H1 (cell line): ENCODE data around the gene DSE. TPM values are rescaled to one million over a fixed set of nuclear protein-coding genes. Genes with fewer than 3 reads are reported as not detected.

Experiments
- CTCF ChIA-PET: fragments of 300-600 bp; sonication (Branson Sonifier 250); formaldehyde crosslinking; loops from one replicate; lab custom pipeline; 2021; ENCODE audit not compliant: partially characterized antibody; lab: Charles Lee
- POLR2A ChIA-PET: fragments of 300-600 bp; sonication (Branson Sonifier 250); formaldehyde crosslinking; loops from one replicate; lab custom pipeline; 2021; ENCODE audit warnings: inconsistent platforms; ENCODE audit not compliant: partially characterized antibody; lab: Charles Lee
- DNase-seq, 2 experiments: peaks; one replicate each; pipeline versions ENCODE4 v3.0.0 to v3.0.0-alpha.2; 2010 to 2022; ENCODE audit warnings: low spot score in 2 of 2, low read depth in 1 of 2, mixed read lengths in 1 of 2
- FAIRE-seq: peaks from 2 replicates; lab custom pipeline; 2011; peaks lifted over from hg19 to GRCh38; lab: Jason Lieb, UNC
- H2AFZ ChIP-seq: 2 replicates; pipeline ENCODE4 v1.8.1; 2012; ENCODE audit warnings: low read length, inconsistent platforms
- H2AK5ac ChIP-seq: 2 replicates; pipeline ENCODE4 v1.6.1; 2013; ENCODE audit warnings: low read depth, low read length
- H2BK120ac ChIP-seq: replicated peaks from 2 replicates; pipeline ENCODE3; 2013; ENCODE audit warnings: low read depth, low read length, inconsistent platforms
- H2BK12ac ChIP-seq: 2 replicates; pipeline ENCODE4 v1.6.1; 2013; ENCODE audit warnings: low read depth, low read length
- H2BK15ac ChIP-seq: 2 replicates; pipeline ENCODE4 v1.6.1; 2013; ENCODE audit warnings: low read length
- H2BK20ac ChIP-seq: 2 replicates; pipeline ENCODE4 v1.6.1; 2013; ENCODE audit warnings: low read length
- H2BK5ac ChIP-seq: 2 replicates; pipeline ENCODE4 v1.6.1; 2013; ENCODE audit warnings: low read depth, low read length
- H3K14ac ChIP-seq: 2 replicates; pipeline ENCODE4 v1.6.1; 2013; ENCODE audit warnings: inconsistent platforms; ENCODE audit not compliant: insufficient read length
- H3K18ac ChIP-seq: 2 replicates; pipeline ENCODE4 v1.6.1; 2013; ENCODE audit warnings: low read length; ENCODE audit errors: extremely low read depth
- H3K23ac ChIP-seq: 2 replicates; pipeline ENCODE4 v1.6.1; 2013; ENCODE audit warnings: inconsistent platforms; ENCODE audit not compliant: insufficient read length
- H3K23me2 ChIP-seq: 2 replicates; pipeline ENCODE4 v1.6.1; 2013; ENCODE audit warnings: low read depth, low read length
- H3K27ac ChIP-seq: 2 replicates; pipeline ENCODE4 v1.6.1; 2011; ENCODE audit warnings: low read depth, low read length, inconsistent platforms
- H3K27me3 ChIP-seq, 4 experiments: replicated peaks in 1 of 4; 1 replicate in 1 of 4; 2 replicates in 3 of 4; pipeline versions ENCODE4 v1.6.1 to v1.8.1; 2011 to 2013; ENCODE audit warnings: low read length in 3 of 4, mild to moderate bottlenecking in 3 of 4, inconsistent platforms in 2 of 4, mixed read lengths in 2 of 4, moderate library complexity in 1 of 4; ENCODE audit not compliant: control insufficient read depth in 3 of 4, insufficient read depth in 3 of 4; ENCODE audit errors: extremely low read depth in 1 of 4
- H3K36me3 ChIP-seq, 4 experiments: 2 replicates each; pipeline versions ENCODE4 v1.6.1 to v1.8.1; 2011 to 2013; ENCODE audit warnings: mild to moderate bottlenecking in 4 of 4, low read length in 3 of 4, moderate library complexity in 2 of 4, control low read depth in 1 of 4, inconsistent platforms in 1 of 4; ENCODE audit not compliant: insufficient read depth in 4 of 4, control insufficient read depth in 2 of 4
- H3K4ac ChIP-seq: replicated peaks from 2 replicates; pipeline ENCODE3; 2013; ENCODE audit warnings: low read length, low read depth, mixed read lengths, inconsistent platforms; ENCODE audit not compliant: insufficient read length
- H3K4me1 ChIP-seq, 4 experiments: replicated peaks in 1 of 4; 1 replicate in 1 of 4; 2 replicates in 3 of 4; pipeline versions ENCODE4 v1.6.1 to v1.8.1; 2011 to 2013; ENCODE audit warnings: low read length in 3 of 4, inconsistent platforms in 2 of 4, mixed read lengths in 1 of 4; ENCODE audit not compliant: insufficient read depth in 4 of 4, control insufficient read depth in 3 of 4
- H3K4me2 ChIP-seq, 2 experiments: 2 replicates each; pipeline versions ENCODE4 v1.6.1 to v1.8.1; 2011 to 2013; ENCODE audit warnings: low read depth in 2 of 2, low read length in 2 of 2, control low read depth in 1 of 2, inconsistent platforms in 1 of 2, mild to moderate bottlenecking in 1 of 2; ENCODE audit not compliant: insufficient read depth in 1 of 2
- H3K4me3 ChIP-seq, 4 experiments: fragments of 200-600, 300-600 bp in 1 of 4; sonication (generic), shearing (Covaris generic), sonication (Bioruptor Twin) in 1 of 4; 2 replicates each; pipeline versions ENCODE4 v1.5.1 to v1.8.1; 2011 to 2016; ENCODE audit warnings: low read length in 4 of 4, low read depth in 3 of 4, control low read depth in 2 of 4, inconsistent platforms in 2 of 4, mild to moderate bottlenecking in 2 of 4, mixed read lengths in 1 of 4, moderate library complexity in 1 of 4; ENCODE audit not compliant: insufficient read depth in 2 of 4; ENCODE audit errors: extremely low read depth in 1 of 4
- H3K56ac ChIP-seq: replicated peaks from 2 replicates; pipeline ENCODE3; 2013; ENCODE audit warnings: low read depth, mild to moderate bottlenecking, mixed read lengths, low read length, inconsistent platforms; ENCODE audit not compliant: insufficient read length
- H3K79me1 ChIP-seq: 2 replicates; pipeline ENCODE4 v1.6.1; 2013; ENCODE audit warnings: low read depth, low read length, control low read depth
- H3K79me2 ChIP-seq, 2 experiments: 2 replicates each; pipeline versions ENCODE4 v1.6.1 to v1.8.1; 2012 to 2013; ENCODE audit warnings: low read length in 2 of 2, mild to moderate bottlenecking in 2 of 2, inconsistent platforms in 1 of 2; ENCODE audit not compliant: insufficient read depth in 2 of 2, control insufficient read depth in 1 of 2
- H3K9ac ChIP-seq, 4 experiments: replicated peaks in 1 of 4; 1 replicate in 1 of 4; 2 replicates in 3 of 4; pipeline versions ENCODE4 v1.6.1 to v1.8.1; 2011 to 2013; ENCODE audit warnings: low read depth in 3 of 4, low read length in 3 of 4, control low read depth in 2 of 4, mild to moderate bottlenecking in 2 of 4, moderate library complexity in 2 of 4, inconsistent platforms in 1 of 4; ENCODE audit errors: extremely low read depth in 1 of 4
- H3K9me3 ChIP-seq, 2 experiments: 2 replicates each; pipeline versions ENCODE4 v1.6.1 to v1.8.1; 2012 to 2013; ENCODE audit warnings: mild to moderate bottlenecking in 2 of 2, moderate library complexity in 2 of 2, control low read depth in 1 of 2, inconsistent platforms in 1 of 2, low read depth in 1 of 2, low read length in 1 of 2, mixed read lengths in 1 of 2; ENCODE audit not compliant: insufficient read depth in 2 of 2
- H4K20me1 ChIP-seq, 2 experiments: replicated peaks in 1 of 2; 2 replicates each; pipeline versions ENCODE3 to v1.8.1; 2011 to 2013; ENCODE audit warnings: inconsistent platforms in 2 of 2, low read length in 2 of 2, mild to moderate bottlenecking in 1 of 2; ENCODE audit not compliant: insufficient read depth in 2 of 2, control insufficient read depth in 1 of 2
- H4K5ac ChIP-seq: 2 replicates; pipeline ENCODE4 v1.6.1; 2013; ENCODE audit warnings: low read length, low read depth, mixed read lengths, inconsistent platforms; ENCODE audit not compliant: insufficient read length
- H4K8ac ChIP-seq: 2 replicates; pipeline ENCODE4 v1.8.0; 2013; ENCODE audit warnings: mild to moderate bottlenecking, moderate library complexity, low read length, inconsistent platforms; ENCODE audit not compliant: insufficient read depth; ENCODE audit errors: extremely low read depth
- H4K91ac ChIP-seq: replicated peaks from 2 replicates; pipeline ENCODE3; 2013; ENCODE audit warnings: low read length, mixed read lengths, inconsistent platforms; ENCODE audit not compliant: insufficient read length
- ATF3 ChIP-seq: IDR thresholded peaks from 2 replicates; pipeline ENCODE4 v1.6.1; 2011; ENCODE audit warnings: low read depth, mild to moderate bottlenecking, low read length; ENCODE audit not compliant: insufficient read depth
- CTBP2 ChIP-seq: IDR thresholded peaks from 2 replicates; pipeline ENCODE4 v1.7.0; 2011; ENCODE audit warnings: borderline replicate concordance, mild to moderate bottlenecking, moderate library complexity, mixed read lengths, low read length; ENCODE audit not compliant: insufficient read depth, insufficient read length
- EGR1 ChIP-seq: IDR thresholded peaks from 2 replicates; pipeline ENCODE4 v1.6.1; 2011; ENCODE audit warnings: low read depth, low read length, borderline replicate concordance
- GABPA ChIP-seq: IDR thresholded peaks from 2 replicates; pipeline ENCODE4 v1.6.1; 2011; ENCODE audit warnings: mild to moderate bottlenecking, low read length, moderate library complexity, borderline replicate concordance; ENCODE audit not compliant: insufficient read depth
- HDAC2 ChIP-seq, 2 experiments: fragments of 300-600 bp in 1 of 2; sonication (generic) in 1 of 2; IDR thresholded peaks; 2 replicates each; pipeline ENCODE4 v1.6.1; 2011 to 2012; ENCODE audit warnings: low read depth in 2 of 2, low read length in 2 of 2, mild to moderate bottlenecking in 2 of 2, moderate library complexity in 2 of 2, borderline replicate concordance in 1 of 2, inconsistent platforms in 1 of 2
- RXRA ChIP-seq: IDR thresholded peaks from 2 replicates; pipeline ENCODE4 v1.6.1; 2011; ENCODE audit warnings: low read depth, mild to moderate bottlenecking, low read length, moderate library complexity; ENCODE audit not compliant: insufficient read depth
- TAF7 ChIP-seq: optimal IDR thresholded peaks from 2 replicates; pipeline ENCODE3; 2011; ENCODE audit warnings: low read depth, mild to moderate bottlenecking, inconsistent platforms, low read length, moderate library complexity, borderline replicate concordance
- polyA plus RNA-seq, 7 experiments: library from polyadenylated mRNA; depleted of rRNA in 3 of 7; stranded (reverse) in 5 of 7; unstranded in 2 of 7; fragments of >200 nt in 5 of 7; fragments of 200-250 nt in 2 of 7; gene quantifications; 1 replicate in 5 of 7; 2 replicates in 1 of 7; 4 replicates in 1 of 7; pipeline versions ENCODE4 v1.2.1 to v1.2.3, GENCODE V29; 2011 to 2013; ENCODE audit warnings: missing spikeins in 2 of 7, mixed read lengths in 2 of 7
- total RNA-seq: library from RNA; stranded (reverse); fragmentation: NEBNext Ultra II Directional; extraction: Animal tissue kit (Norgen Biotek cat#: 25700); gene quantifications from 2 replicates; pipeline ENCODE4 v1.2.1, GENCODE V29; 2021

DSE gene
- total and polyA plus RNA-seq, 2 of the 8 experiments (the other 6 are each of a cell fraction or from before 2014, with no cell fraction given) = 32.5 to 94.4 TPM

- Histone ChIP-seq H3K4me1 (peaks cover 0 to 2% (median 0%) of the 10 kb centered on the region in 4 experiments; a peak in 2 of 7 replicates), H2BK120ac (no peak overlapping the region), H3K79me1 (0 out of 2 replicates have a peak, but pooled peaks cover 2% of the 10 kb centered on the region)
- DNase-seq = no peak
- TF ChIP-seq TAF7 = no peak
- TF ChIP-seq CTBP2 = no peak
- no peak for TF ChIP-seq GABPA
- TF ChIP-seq HDAC2 (IDR thresholded peaks at IDR 0.05; ENCODE audit: borderline replicate concordance in 1 of 2, low read depth in 2 of 2, low read length in 2 of 2) = no peak
- TF ChIP-seq RXRA = no peak
- TF ChIP-seq ATF3 = no peak
- TF ChIP-seq EGR1 = no peak
- TF ChIP-seq, all 59 proteins: peak for 0
- Histone ChIP-seq H3K4ac (no peak overlapping the region), H2BK5ac (no peak overlapping the region), H3K14ac (no peak overlapping the region), H2BK12ac (no peak overlapping the region), H2BK20ac (no peak overlapping the region), H3K79me2 (peaks cover 0 to 98% of the 10 kb centered on the region in 2 experiments; a peak in 3 of 4 replicates), H2AFZ (no peak overlapping the region), H4K20me1 (peaks cover 1 to 2% of the 10 kb centered on the region in 2 experiments), H3K4me2 (no peak overlapping the region), H3K27ac (no peak overlapping the region), H2BK15ac (no peak overlapping the region), H4K8ac (no peak overlapping the region), H3K18ac (no peak overlapping the region), H4K5ac (no peak overlapping the region), H3K36me3 (peaks cover 0 to 6% (median 0%) of the 10 kb centered on the region in 4 experiments; a peak in 2 of 8 replicates), H3K23me2 (no peaks in the 10 kb centered on the region), H3K9me3 (no peaks in the 10 kb centered on the region), H3K56ac (no peak overlapping the region), H3K27me3 (no peaks in the 10 kb centered on the region), H3K9ac (no peak overlapping the region), H3K23ac (no peak overlapping the region), H4K91ac (no peak overlapping the region), H3K4me3 (no peak overlapping the region), H2AK5ac (no peak overlapping the region)
- ChIA-PET POLR2A (interaction anchor here (2.5 kb wide), 1 partner anchor 9 kb away, joined by 11 read pairs; the partner anchor contains the start of gene DSE), CTCF (interaction anchor here (1.0 kb wide), 1 partner anchor 13 kb away, joined by 6 read pairs; no protein-coding TSS in a partner anchor)
- no peak for FAIRE-seq
Observed at GRCh38 chr6:116379764-116380163, 9.0 kb downstream of the DSE start.
